ENCODE measurements around the gene TASP1. TPM values are rescaled to one million over a fixed set of nuclear protein-coding genes. Genes with fewer than 3 reads are reported as not detected.

Gene TASP1
- total and polyA plus RNA-seq, 10 of the 15 experiments (the other 5 are each of a cell fraction or from before 2014, with no cell fraction given), result 7.4 to 17.8 (median 10.5) TPM

DNA sequence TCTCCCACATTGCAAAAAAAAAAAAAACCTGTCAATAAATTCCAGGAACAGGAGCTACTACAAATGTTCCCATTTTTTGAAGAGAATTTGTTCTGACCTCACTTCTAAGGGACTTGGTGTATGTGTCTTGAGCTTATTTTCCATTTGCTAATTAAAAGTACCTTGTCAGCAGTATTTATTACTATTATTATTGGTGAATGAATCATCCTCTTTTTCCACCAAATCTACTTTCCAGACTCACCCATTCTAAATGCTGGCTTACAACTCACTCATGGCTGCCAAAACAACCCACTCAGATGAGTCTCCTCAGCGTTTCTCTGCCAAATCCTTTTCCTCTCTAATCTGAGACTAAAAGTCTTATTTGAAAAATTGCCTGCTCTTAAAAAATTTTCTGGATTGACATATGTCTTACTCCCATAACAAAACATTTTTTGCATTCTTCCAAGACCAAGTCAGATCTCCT is 33.2 kb upstream of the TASP1 start (continued):
- TF ChIP-seq, protein P1, sequence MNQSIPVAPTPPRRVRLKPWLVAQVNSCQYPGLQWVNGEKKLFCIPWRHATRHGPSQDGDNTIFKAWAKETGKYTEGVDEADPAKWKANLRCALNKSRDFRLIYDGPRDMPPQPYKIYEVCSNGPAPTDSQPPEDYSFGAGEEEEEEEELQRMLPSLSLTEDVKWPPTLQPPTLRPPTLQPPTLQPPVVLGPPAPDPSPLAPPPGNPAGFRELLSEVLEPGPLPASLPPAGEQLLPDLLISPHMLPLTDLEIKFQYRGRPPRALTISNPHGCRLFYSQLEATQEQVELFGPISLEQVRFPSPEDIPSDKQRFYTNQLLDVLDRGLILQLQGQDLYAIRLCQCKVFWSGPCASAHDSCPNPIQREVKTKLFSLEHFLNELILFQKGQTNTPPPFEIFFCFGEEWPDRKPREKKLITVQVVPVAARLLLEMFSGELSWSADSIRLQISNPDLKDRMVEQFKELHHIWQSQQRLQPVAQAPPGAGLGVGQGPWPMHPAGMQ (IDR thresholded peaks at IDR 0.05; ENCODE audit: borderline replicate concordance), result no peak
- TF ChIP-seq ATF7 (IDR thresholded peaks at IDR 0.05; ENCODE audit: low read depth), result no peak
- TF ChIP-seq BMI1 (IDR thresholded peaks at IDR 0.05; ENCODE audit: borderline replicate concordance), result no peak
- no peak for TF ChIP-seq STAT1 (conservative IDR thresholded peaks at IDR 0.05)
- no peak for TF ChIP-seq POLR2A (IDR thresholded peaks at IDR 0.05; ENCODE audit: low read depth, low read length)
- no peak for TF ChIP-seq RAD21 (IDR thresholded peaks at IDR 0.05; ENCODE audit: insufficient read depth, low read depth, low read length)
- no peak for TF ChIP-seq TAF1 (IDR thresholded peaks at IDR 0.05; ENCODE audit: borderline replicate concordance, low read depth, low read length)
- TF ChIP-seq, protein P2, sequence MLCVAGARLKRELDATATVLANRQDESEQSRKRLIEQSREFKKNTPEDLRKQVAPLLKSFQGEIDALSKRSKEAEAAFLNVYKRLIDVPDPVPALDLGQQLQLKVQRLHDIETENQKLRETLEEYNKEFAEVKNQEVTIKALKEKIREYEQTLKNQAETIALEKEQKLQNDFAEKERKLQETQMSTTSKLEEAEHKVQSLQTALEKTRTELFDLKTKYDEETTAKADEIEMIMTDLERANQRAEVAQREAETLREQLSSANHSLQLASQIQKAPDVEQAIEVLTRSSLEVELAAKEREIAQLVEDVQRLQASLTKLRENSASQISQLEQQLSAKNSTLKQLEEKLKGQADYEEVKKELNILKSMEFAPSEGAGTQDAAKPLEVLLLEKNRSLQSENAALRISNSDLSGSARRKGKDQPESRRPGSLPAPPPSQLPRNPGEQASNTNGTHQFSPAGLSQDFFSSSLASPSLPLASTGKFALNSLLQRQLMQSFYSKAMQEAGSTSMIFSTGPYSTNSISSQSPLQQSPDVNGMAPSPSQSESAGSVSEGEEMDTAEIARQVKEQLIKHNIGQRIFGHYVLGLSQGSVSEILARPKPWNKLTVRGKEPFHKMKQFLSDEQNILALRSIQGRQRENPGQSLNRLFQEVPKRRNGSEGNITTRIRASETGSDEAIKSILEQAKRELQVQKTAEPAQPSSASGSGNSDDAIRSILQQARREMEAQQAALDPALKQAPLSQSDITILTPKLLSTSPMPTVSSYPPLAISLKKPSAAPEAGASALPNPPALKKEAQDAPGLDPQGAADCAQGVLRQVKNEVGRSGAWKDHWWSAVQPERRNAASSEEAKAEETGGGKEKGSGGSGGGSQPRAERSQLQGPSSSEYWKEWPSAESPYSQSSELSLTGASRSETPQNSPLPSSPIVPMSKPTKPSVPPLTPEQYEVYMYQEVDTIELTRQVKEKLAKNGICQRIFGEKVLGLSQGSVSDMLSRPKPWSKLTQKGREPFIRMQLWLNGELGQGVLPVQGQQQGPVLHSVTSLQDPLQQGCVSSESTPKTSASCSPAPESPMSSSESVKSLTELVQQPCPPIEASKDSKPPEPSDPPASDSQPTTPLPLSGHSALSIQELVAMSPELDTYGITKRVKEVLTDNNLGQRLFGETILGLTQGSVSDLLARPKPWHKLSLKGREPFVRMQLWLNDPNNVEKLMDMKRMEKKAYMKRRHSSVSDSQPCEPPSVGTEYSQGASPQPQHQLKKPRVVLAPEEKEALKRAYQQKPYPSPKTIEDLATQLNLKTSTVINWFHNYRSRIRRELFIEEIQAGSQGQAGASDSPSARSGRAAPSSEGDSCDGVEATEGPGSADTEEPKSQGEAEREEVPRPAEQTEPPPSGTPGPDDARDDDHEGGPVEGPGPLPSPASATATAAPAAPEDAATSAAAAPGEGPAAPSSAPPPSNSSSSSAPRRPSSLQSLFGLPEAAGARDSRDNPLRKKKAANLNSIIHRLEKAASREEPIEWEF (IDR thresholded peaks at IDR 0.05; ENCODE audit: insufficient replicate concordance, low read depth, low read length), result no peak
- no peak for TF ChIP-seq JUND (IDR thresholded peaks at IDR 0.05; ENCODE audit: low read depth, low read length)
- no peak for TF ChIP-seq HDAC6 (IDR thresholded peaks at IDR 0.05; ENCODE audit: unreplicated experiment)
- TF ChIP-seq FOXK2 (IDR thresholded peaks at IDR 0.05), result no peak
- no peak for TF ChIP-seq POLR2AphosphoS5 (IDR thresholded peaks at IDR 0.05; ENCODE audit: low read length)
- TF ChIP-seq ZSCAN29 (IDR thresholded peaks at IDR 0.05), result no peak
- no peak for TF ChIP-seq SMC3 (IDR thresholded peaks at IDR 0.05; ENCODE audit: borderline replicate concordance, low read length)

Measured in GM12878 (cell line).